Choroid plexus epithelial cell (primary cell): Measurements from ENCODE around the gene ADAMTS9.

Experiments
- DNase-seq: peaks from one replicate; pipeline ENCODE4 v3.0.0-alpha.2; 2010; ENCODE audit warnings: low read depth
- H3K4me3 ChIP-seq: 2 replicates; pipeline ENCODE4 v1.5.1; 2011; ENCODE audit warnings: low read depth, mild to moderate bottlenecking, control low read depth, low read length, moderate library complexity
- TF ChIP-seq, protein P1 (sequence below): conservative IDR thresholded peaks from 2 replicates; pipeline ENCODE4 v1.5.1; 2011; ENCODE audit warnings: low read depth, mild to moderate bottlenecking, control low read depth, inconsistent platforms, low read length, moderate library complexity

The ADAMTS9 gene

DNA sequence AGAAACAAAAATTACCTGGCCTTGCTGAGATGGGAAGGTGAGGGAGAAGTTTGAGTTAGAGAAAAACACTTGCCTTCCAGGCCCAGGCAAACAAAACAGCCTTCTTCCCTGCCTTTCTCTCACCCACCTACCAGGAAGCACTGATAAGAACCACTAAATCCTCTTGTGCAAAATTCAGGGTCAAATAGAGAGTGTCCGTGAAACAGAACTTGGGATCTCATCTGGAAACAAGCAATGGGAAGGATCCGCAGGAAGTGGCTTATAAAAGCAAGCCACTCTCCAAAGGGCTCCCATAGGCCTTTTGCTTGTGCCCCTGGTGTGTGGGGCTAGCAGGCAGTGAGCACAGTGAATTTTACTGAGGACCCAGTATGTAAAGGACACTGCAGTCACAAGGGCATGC is 11.0 kb downstream of the ADAMTS9 start:
- DNase-seq, result no peak
- TF ChIP-seq, protein P1, sequence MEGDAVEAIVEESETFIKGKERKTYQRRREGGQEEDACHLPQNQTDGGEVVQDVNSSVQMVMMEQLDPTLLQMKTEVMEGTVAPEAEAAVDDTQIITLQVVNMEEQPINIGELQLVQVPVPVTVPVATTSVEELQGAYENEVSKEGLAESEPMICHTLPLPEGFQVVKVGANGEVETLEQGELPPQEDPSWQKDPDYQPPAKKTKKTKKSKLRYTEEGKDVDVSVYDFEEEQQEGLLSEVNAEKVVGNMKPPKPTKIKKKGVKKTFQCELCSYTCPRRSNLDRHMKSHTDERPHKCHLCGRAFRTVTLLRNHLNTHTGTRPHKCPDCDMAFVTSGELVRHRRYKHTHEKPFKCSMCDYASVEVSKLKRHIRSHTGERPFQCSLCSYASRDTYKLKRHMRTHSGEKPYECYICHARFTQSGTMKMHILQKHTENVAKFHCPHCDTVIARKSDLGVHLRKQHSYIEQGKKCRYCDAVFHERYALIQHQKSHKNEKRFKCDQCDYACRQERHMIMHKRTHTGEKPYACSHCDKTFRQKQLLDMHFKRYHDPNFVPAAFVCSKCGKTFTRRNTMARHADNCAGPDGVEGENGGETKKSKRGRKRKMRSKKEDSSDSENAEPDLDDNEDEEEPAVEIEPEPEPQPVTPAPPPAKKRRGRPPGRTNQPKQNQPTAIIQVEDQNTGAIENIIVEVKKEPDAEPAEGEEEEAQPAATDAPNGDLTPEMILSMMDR, result no peak
- no peak overlapping the region for H3K4me3 ChIP-seq

DNA sequence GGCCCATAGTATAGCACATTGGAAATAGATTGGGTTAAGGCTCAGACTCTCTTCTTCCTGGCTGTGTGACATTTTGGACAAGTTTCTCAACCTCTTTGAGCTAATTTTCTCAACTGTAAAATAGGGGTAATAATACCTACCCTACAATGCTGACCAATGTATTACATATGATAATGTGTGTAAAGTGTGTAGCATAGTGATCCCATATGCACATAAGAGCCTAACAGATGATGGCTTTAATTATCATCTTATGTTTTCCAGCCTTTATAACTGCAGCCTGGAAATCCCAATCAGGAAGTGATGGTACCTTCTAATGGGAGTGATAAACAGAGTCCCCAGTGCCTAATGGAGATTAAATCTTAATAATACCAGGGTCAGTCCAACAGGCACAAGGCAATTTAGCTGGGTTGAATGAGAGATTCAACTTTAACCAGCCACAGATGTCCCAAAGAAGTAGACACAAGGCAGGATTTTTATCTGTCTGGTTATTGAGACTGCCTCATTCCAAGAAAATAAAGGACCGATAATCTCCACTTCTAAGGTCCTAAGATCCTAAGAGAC is 12.0 kb downstream of the ADAMTS9 start:
- no peak for DNase-seq
- H3K4me3 ChIP-seq, result no peak overlapping the region
- TF ChIP-seq, protein P1, result no peak

- TF ChIP-seq, protein P1, result no peak
- peak; percentile 26 for DNase-seq
- H3K4me3 ChIP-seq, result no peak overlapping the region
Observed at GRCh38 chr3:64674591-64675076, 13.2 kb downstream of the ADAMTS9 start.

GRCh38 chr3:64673159-64673715 is 14.6 kb downstream of the ADAMTS9 start:
- TF ChIP-seq, protein P1, result no peak
- DNase-seq, result no peak
- no peak overlapping the region for H3K4me3 ChIP-seq

DNA sequence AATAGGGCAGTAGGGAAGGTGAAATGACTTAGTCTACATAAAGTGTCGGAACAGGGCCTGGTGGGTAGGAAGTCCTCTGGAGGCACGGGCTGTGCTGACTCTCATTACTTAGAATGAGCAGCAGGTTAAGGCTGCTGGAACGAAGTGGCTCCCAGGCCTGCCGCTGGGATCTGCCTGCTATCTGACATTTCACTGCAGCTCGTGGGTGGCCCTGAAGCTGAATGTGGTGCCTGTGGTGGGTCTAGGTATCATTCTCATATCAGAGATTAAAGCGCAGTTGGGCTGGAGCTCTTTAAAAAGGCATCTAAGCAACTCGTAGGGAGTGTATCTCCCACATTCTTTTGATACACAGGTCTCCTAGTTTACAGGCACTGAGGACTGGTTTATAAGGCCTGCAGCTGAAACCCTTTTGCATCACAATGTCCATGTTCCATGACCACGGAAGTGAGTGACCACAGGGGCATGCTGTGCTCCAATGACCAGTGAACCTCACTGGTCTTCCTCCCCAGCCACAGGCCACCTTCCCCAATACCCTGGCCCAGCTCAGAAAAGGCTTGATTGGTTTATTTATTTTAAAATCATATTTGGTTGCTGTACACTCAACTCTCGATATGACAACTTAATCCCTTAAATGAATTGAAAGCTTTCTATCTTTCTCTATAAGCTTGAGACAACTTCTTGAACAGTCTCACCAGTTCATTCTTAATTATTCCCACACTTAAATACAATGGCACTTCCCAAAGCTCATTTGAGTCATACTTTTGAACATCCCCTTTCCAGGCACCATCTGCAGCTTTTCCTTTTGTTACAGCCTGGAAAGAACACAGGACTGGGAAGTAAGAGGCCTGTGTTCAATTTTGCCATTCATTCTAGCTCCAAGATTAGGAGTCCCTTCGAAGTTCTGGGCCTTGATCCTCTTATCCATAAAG is 19.0 kb downstream of the ADAMTS9 start:
- no peak for DNase-seq
- no peak overlapping the region for H3K4me3 ChIP-seq
- TF ChIP-seq, protein P1, result no peak

DNA sequence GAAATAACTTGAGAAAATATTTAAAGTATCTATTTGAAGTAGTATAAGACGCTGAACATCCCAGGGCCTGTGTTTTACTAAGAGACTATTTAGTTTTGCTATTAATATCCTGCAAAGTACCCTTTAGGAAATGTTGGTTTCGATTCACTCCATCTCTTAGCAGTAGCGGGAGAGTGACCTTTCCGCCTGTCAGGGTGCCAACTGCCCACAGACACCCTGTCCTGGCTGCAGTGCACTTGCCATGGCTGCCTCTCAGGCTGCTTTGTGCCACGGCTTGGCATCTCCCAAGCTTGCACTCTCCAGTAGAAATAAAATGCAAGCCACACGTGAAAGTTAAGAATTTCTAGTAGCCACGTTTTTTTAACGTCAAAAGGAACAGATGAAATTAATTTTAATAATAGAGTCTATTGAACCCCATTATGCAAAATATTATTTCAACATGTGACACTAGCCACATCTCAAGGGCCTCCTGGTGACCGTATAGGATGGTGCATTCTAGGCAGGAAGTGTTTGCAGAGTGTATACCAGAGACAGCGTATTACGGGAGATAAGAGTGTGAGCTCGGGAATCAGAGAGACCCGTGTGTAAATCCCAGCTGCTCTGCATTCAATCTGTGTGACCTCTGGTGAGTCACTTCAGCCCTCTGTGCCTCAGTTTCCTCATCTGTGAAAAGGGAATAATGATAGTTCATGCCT is 19.8 kb downstream of the ADAMTS9 start:
- DNase-seq, result no peak
- TF ChIP-seq, protein P1, result no peak
- H3K4me3 ChIP-seq, result no peak overlapping the region
